ENCODE data around the gene CTNNB1.

- TF ChIP-seq, protein P1, sequence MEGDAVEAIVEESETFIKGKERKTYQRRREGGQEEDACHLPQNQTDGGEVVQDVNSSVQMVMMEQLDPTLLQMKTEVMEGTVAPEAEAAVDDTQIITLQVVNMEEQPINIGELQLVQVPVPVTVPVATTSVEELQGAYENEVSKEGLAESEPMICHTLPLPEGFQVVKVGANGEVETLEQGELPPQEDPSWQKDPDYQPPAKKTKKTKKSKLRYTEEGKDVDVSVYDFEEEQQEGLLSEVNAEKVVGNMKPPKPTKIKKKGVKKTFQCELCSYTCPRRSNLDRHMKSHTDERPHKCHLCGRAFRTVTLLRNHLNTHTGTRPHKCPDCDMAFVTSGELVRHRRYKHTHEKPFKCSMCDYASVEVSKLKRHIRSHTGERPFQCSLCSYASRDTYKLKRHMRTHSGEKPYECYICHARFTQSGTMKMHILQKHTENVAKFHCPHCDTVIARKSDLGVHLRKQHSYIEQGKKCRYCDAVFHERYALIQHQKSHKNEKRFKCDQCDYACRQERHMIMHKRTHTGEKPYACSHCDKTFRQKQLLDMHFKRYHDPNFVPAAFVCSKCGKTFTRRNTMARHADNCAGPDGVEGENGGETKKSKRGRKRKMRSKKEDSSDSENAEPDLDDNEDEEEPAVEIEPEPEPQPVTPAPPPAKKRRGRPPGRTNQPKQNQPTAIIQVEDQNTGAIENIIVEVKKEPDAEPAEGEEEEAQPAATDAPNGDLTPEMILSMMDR (conservative IDR thresholded peaks at IDR 0.05; ENCODE audit: low read length): no peak
- TF ChIP-seq EZH2phosphoT487 (IDR thresholded peaks at IDR 0.05; ENCODE audit: borderline replicate concordance, low read depth, low read length): no peak
Measured at GRCh38 chr3:41164777-41165176, 34.5 kb upstream of the CTNNB1 start.

All from OCI-LY7 (cell line).